ENCODE measurements around the gene RAC3.

The RAC3 gene

GRCh38 chr17:82031303-82031884 lies at the start of gene RAC3:
Gene RAC3, plus strand, starts transcription at chr17:82031678. Its CDS starts 84 bp downstream, at chr17:82031762.
- no peak for DNase-seq

- DNase-seq, result no peak
These were observed 48.4 kb upstream of the RAC3 start for GRCh38 chr17:81983011-81983638.

- no peak for DNase-seq
These were observed 47.7 kb upstream of the RAC3 start for GRCh38 chr17:81983639-81984373.

- no peak for DNase-seq
These were observed 46.6 kb upstream of the RAC3 start for GRCh38 chr17:81984773-81985410.

GRCh38 chr17:81986606-81987005 lies 44.9 kb upstream of the RAC3 start:
- DNase-seq, result no peak

- no peak for DNase-seq
These were observed 44.2 kb upstream of the RAC3 start for GRCh38 chr17:81987161-81987770.

GRCh38 chr17:81990836-81991683 lies 40.4 kb upstream of the RAC3 start:
- DNase-seq, result no peak

GRCh38 chr17:81991684-81992305 lies 39.7 kb upstream of the RAC3 start:
- DNase-seq, result no peak

GRCh38 chr17:81992306-81993102 lies 39.0 kb upstream of the RAC3 start:
- DNase-seq, result no peak

- no peak for DNase-seq
These were observed 37.5 kb upstream of the RAC3 start for GRCh38 chr17:81993729-81994592.

- no peak for DNase-seq
These were observed 36.6 kb upstream of the RAC3 start for GRCh38 chr17:81994593-81995462.

GRCh38 chr17:81995463-81996231 lies 35.8 kb upstream of the RAC3 start:
- DNase-seq, result no peak

GRCh38 chr17:81996232-81996756 lies 35.2 kb upstream of the RAC3 start:
- no peak for DNase-seq

GRCh38 chr17:81996757-81997441 lies 34.6 kb upstream of the RAC3 start:
- DNase-seq, result no peak

- no peak for DNase-seq
These were observed 33.3 kb upstream of the RAC3 start for GRCh38 chr17:81998212-81998611.

- no peak for DNase-seq
These were observed 32.6 kb upstream of the RAC3 start for GRCh38 chr17:81998691-81999438.
